Stimulated activated effector memory CD8-positive, alpha-beta T cell treated with anti-CD3 and anti-CD28 coated beads, Interleukin-12 subunit alpha, Interleukin-12 subunit beta, amount 100 ng/mL, for 72 hours (primary cell): ENCODE data around the gene TCEAL6.

Source experiments
- ATAC-seq: fragments of 150-1000 bp; cut with Tn5 transposase; 2 replicates; pipeline ENCODE4 v1.10.0; 2021
- DNase-seq, 2 donors: peaks; one replicate each; pipeline ENCODE4 v3.0.0; 2021 to 2022; ENCODE audit warnings: low spot score in 2 of 2
- H3K27ac Mint-ChIP-seq: one replicate; pipeline ENCODE4 v1.8.0; 2022; ENCODE audit warnings: mild to moderate bottlenecking, mixed read lengths
- H3K36me3 Mint-ChIP-seq: one replicate; pipeline ENCODE4 v1.8.0; 2022; ENCODE audit warnings: mild to moderate bottlenecking, mixed read lengths
- H3K4me1 Mint-ChIP-seq: one replicate; pipeline ENCODE4 v1.8.0; 2022; ENCODE audit warnings: mixed read lengths
- H3K4me3 Mint-ChIP-seq: one replicate; pipeline ENCODE4 v1.8.0; 2022; ENCODE audit warnings: mild to moderate bottlenecking, mixed read lengths
- H3K9me3 Mint-ChIP-seq: one replicate; pipeline ENCODE4 v1.8.0; 2022; ENCODE audit warnings: mixed read lengths

TCEAL6 gene

GRCh38 chrX:102113367-102113766 lies 28.9 kb downstream of the TCEAL6 start:
- no peaks in the 10 kb centered on the region for H3K4me1 Mint-ChIP-seq
- H3K9me3 Mint-ChIP-seq, result no peaks in the 10 kb centered on the region
- DNase-seq, result no peak
- no peak overlapping the region for H3K27ac Mint-ChIP-seq
- no peak for ATAC-seq
- H3K4me3 Mint-ChIP-seq, result no peak overlapping the region
- no peaks in the 10 kb centered on the region for H3K36me3 Mint-ChIP-seq
